HUES64 (cell line): ENCODE results near the gene GAK.

Experiments used
- H3K27ac ChIP-seq: 2 replicates; pipeline ENCODE4 v1.7.0; 2013; ENCODE audit warnings: low read depth, low read length, inconsistent platforms
- H3K27me3 ChIP-seq: 2 replicates; pipeline ENCODE4 v1.6.1; 2013; ENCODE audit warnings: mild to moderate bottlenecking, low read length; ENCODE audit not compliant: insufficient read depth
- H3K36me3 ChIP-seq: 2 replicates; pipeline ENCODE4 v1.6.1; 2013; ENCODE audit warnings: mild to moderate bottlenecking, low read length; ENCODE audit not compliant: insufficient read depth
- H3K4me1 ChIP-seq: 2 replicates; pipeline ENCODE4 v1.6.1; 2013; ENCODE audit warnings: mild to moderate bottlenecking, low read length, moderate library complexity; ENCODE audit not compliant: insufficient read depth
- H3K4me3 ChIP-seq: 2 replicates; pipeline ENCODE4 v1.5.1; 2013; ENCODE audit warnings: mild to moderate bottlenecking, low read length, moderate library complexity
- H3K9ac ChIP-seq: 2 replicates; pipeline ENCODE4 v1.6.1; 2013; ENCODE audit warnings: mild to moderate bottlenecking, low read depth, low read length
- H3K9me3 ChIP-seq: 2 replicates; pipeline ENCODE4 v1.6.1; 2013; ENCODE audit warnings: low read depth, low read length; ENCODE audit not compliant: insufficient read depth
- WGBS: fragments of 150-250, 120-280 bp; methylation state at CpG from one replicate; pipeline ENCODE4 v1.1.7; 2013; ENCODE audit warnings: missing lambda C conversion rate; 5-methylcytosine and 5-hydroxymethylcytosine counted together

Gene GAK

GRCh38 chr4:804804-805203, 127.3 kb downstream of the GAK start:
- no peaks in the 10 kb centered on the region for H3K36me3 ChIP-seq
- no peak overlapping the region for H3K27ac ChIP-seq
- peaks cover 65% of the 10 kb centered on the region for H3K27me3 ChIP-seq
- 95% methylated on average over 44 of the region's 44 CpGs for WGBS
- no peaks in the 10 kb centered on the region; the same call in 1 of the 2 replicates for H3K9me3 ChIP-seq
- H3K9ac ChIP-seq: no peak overlapping the region
- no peaks in the 10 kb centered on the region for H3K4me1 ChIP-seq
- H3K4me3 ChIP-seq: no peak overlapping the region

DNA sequence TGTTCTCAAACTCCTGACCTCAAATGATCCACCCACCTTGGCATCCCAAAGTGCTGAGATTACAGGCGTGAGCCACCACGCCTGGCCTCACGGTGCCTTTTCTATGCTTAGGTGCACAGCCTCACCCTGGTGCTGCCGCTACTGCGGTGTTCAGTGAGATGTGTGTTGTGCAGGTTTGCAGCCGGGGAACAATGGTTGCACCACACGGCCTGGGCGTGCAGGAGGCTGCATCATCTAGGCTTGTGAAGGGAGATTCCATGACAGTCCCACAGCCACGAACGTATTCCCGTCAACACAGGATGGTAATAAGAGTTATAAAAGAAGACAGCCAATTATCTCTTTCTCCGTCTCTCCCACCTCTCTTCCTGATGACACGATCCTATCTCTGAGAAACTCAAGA, 128.2 kb downstream of the GAK start:
- 93% methylated on average over 12 of the region's 13 CpGs for WGBS
- H3K27ac ChIP-seq: no peak overlapping the region
- H3K4me3 ChIP-seq: no peak overlapping the region
- H3K36me3 ChIP-seq: no peaks in the 10 kb centered on the region
- H3K27me3 ChIP-seq: peaks cover 61% of the 10 kb centered on the region
- no peaks in the 10 kb centered on the region; the same call in 1 of the 2 replicates for H3K9me3 ChIP-seq
- no peak overlapping the region for H3K9ac ChIP-seq
- H3K4me1 ChIP-seq: no peaks in the 10 kb centered on the region

GRCh38 chr4:801436-802124, 130.5 kb downstream of the GAK start:
- Histone ChIP-seq H3K9me3 (no peaks in the 10 kb centered on the region; the same call in 1 of the 2 replicates), H3K9ac (no peak overlapping the region), H3K36me3 (no peaks in the 10 kb centered on the region), H3K4me1 (no peaks in the 10 kb centered on the region), H3K27me3 (peaks cover 52% of the 10 kb centered on the region), H3K4me3 (no peak overlapping the region), H3K27ac (no peak overlapping the region)
- 93% methylated on average over 13 of the region's 13 CpGs for WGBS
